HG03469 (cell line): ENCODE results near the gene WAPL.
"Not testable (repeated sequence)": the region's sequence is repeated elsewhere in the genome, so short reads cannot be mapped to it uniquely, and the experiment has no call there.

ENCODE experiments used
- ATAC-seq: cut with Tn5 transposase; IDR thresholded peaks from one replicate; pipeline ENCODE4 v1.9.1; 2021; ENCODE audit warnings: mild to moderate bottlenecking, moderate library complexity, moderate number of reproducible peaks; ENCODE audit not compliant: unreplicated experiment

Gene WAPL

DNA sequence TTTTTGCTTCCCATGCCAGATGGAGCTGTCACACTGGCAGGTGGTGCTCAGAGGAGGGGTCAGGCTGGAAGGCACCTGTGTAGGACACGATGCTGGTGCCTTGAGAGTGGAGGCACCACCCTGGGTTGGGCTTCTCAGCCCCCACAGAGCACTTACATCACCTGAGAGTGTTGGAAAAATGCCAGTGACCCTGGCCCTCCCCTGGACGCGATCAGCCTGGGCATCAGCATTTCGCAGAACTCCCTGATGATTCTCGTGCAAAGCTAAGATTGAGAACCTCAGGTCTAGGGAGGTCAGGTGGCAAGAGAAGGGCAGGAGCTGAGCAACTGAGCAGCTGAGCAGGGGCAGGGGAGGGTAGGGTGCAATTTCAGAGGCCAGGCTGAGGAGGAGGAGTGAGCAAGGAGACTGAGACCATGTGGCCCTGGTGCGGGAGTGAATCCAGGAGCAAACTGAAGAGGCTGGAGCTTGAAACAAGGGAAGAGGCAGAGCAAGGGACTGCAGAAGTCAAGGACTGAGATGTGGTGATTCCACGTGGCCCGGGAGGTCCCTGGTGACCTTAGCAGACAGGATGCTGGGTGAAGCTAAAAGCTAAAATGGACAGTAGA is 130.3 kb downstream of the WAPL start:
- no peak for ATAC-seq

DNA sequence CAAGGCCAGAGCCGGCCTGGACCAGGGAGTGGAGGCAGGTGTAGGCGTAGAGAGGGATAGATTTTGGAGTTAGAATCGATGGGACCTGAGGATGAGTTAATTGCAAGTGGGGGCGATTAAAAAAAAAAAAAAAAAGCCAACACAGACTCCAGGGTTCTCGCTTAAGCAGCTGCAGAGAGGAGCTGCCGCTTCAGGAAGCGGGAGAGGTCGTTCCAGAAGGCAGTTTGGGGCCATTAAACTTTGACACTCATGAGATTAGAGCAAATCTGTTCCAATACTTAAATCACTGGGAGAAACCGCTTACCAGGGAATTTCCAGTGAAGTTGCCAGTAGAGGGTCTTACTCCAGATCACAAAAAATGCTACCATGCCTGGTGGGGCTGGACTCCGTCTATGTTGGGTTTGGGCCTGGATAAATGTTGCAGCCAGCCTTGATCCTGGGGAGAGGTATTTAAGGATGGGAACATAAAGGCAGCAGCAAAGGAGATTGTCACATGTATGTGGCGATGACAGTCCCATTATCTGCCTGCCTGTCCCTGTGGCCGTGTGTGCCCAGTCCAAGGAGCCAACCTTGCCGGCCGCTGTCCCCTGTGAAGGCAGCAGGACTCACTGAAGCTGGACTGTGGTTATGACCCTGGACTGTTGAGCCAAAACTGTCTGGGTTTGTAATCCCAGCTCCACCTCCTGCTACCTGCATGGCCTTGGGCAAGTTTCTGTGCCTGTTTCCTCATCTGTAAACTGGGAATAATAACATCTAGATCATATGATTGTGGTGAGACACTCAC is 131.1 kb downstream of the WAPL start:
- ATAC-seq = no peak

GRCh38 chr10:86389441-86390193 is 132.0 kb downstream of the WAPL start:
- ATAC-seq = peak; percentile 54

DNA sequence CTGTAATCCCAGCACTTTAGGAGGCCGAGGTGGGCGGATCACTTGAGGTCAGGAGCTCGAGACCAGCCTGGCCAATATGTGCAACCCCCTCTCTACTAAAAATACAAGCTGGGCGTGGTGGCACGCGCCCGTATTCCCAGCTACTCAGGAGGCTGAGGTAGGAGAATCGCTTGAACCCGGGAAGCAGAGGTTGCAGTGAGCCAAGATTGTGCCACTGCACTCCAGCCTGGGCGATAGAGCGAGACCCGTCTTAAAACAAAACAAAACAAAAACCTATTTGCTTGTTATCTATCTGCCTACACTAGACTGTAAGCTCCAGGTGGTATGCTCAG is 132.5 kb downstream of the WAPL start:
- not testable (repeated sequence) for ATAC-seq

DNA sequence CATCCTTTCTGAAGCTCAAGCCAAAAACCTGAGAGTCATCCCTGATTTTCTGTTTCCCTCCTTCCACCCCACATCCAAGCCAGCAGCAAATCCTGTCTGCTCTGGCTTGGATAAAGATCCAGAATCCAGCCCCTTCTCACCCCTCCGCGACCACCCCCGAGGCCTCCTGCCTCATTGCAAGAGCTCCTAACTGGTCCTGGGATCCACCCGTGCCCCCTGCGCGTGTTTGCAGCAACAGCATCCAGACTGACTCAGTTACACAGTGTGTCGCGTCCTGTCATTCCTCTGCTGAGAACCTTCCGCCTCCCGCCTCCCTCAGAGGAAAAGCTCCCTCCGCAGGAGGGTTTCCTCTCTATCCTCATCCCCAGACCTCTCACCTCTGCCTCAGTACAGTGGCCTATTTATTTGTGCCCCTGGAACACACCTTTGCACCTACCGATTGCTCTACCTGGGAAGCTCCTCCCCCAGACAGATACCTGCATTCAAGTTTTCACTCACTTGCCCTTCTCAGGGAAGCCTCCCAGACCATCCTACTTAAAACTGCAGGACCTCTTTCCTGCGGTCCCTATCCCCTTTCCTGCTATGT is 133.4 kb downstream of the WAPL start:
- ATAC-seq = no peak

DNA sequence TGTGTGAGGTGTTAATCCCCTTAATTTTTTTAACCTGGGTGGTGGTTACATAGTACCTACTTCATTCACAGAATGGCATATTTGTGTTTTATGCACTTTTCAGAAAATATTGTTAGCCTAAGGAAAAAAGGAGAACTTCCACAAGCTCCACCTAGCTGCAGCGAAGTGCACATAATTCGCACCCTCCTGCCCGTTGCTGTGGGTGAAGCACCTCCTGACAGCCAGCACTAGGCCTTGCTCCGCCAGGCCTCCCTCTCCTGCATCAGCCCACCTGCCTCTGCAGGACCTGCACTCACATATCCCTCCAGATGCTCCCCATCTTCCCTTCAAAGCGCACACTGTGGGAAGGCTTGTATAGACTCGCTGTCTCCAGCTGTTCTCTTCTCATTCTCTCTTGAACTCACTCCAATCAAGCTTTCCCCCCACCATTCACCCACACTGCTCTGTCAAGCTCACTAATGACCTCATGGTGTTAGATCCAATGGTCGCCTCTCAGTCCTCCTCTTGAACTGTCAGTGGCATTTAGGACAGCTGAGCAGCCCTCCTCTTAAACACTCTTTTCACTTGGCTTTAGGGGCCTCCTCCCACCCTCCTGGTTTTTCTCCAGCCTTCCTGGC is 134.3 kb downstream of the WAPL start:
- no peak for ATAC-seq

DNA sequence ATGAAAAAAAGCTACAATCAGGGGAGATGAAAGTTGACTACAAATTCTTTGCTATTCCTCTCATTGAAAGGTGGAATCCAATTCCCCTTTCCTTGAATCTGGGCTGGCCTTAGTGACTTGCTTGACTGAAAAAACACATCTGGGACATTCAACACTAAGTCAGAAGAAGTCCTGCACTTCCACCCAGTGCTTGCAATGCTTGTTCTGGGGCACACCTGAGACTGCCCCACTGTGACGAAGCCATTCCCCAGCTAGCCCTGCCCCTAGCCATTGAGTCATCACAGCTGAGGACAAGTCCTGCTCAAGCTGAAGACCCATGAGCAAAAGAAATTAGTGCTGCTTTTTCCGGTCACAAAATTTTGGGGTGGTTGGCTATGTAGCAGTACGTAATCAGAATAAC is 135.8 kb downstream of the WAPL start:
- ATAC-seq = no peak
